ENCODE results near the gene MAP3K10.

MAP3K10 gene

GRCh38 chr19:40245506-40246128, 54.4 kb downstream of the MAP3K10 start:
- TF ChIP-seq POLR2AphosphoS5 (IDR thresholded peaks at IDR 0.05; ENCODE audit: low read depth, low read length), result no peak
- TF ChIP-seq TAF1 (IDR thresholded peaks at IDR 0.05; ENCODE audit: low read depth, low read length), result no peak
- TF ChIP-seq POU2F2 (IDR thresholded peaks at IDR 0.05; ENCODE audit: low read depth, low read length), result no peak
- no peak for TF ChIP-seq SPI1 (IDR thresholded peaks at IDR 0.05; ENCODE audit: low read depth, low read length)
- no peak for TF ChIP-seq POLR2A (IDR thresholded peaks at IDR 0.05; ENCODE audit: low read depth, low read length)
- no peak for TF ChIP-seq PAX5 (IDR thresholded peaks at IDR 0.05; ENCODE audit: insufficient read depth, low read length, severe bottlenecking)
- DNase-seq (ENCODE audit: insufficient read length, low spot score) (no peak), FAIRE-seq (no peak)

GRCh38 chr19:40246292-40247073, 55.3 kb downstream of the MAP3K10 start:
- no peak for FAIRE-seq
- TF ChIP-seq PAX5 (IDR thresholded peaks at IDR 0.05; ENCODE audit: insufficient read depth, low read length, severe bottlenecking), result no peak
- TF ChIP-seq TAF1 (IDR thresholded peaks at IDR 0.05; ENCODE audit: low read depth, low read length), result no peak
- no peak for TF ChIP-seq POLR2A (IDR thresholded peaks at IDR 0.05; ENCODE audit: low read depth, low read length)
- no peak for TF ChIP-seq POU2F2 (IDR thresholded peaks at IDR 0.05; ENCODE audit: low read depth, low read length)
- no peak for TF ChIP-seq POLR2AphosphoS5 (IDR thresholded peaks at IDR 0.05; ENCODE audit: low read depth, low read length)
- no peak for TF ChIP-seq SPI1 (IDR thresholded peaks at IDR 0.05; ENCODE audit: low read depth, low read length)

GRCh38 chr19:40247178-40247577, 56.0 kb downstream of the MAP3K10 start:
- TF ChIP-seq SPI1 (IDR thresholded peaks at IDR 0.05; ENCODE audit: low read depth, low read length) (no peak), PAX5 (IDR thresholded peaks at IDR 0.05; ENCODE audit: insufficient read depth, low read length, severe bottlenecking) (no peak), POLR2AphosphoS5 (IDR thresholded peaks at IDR 0.05; ENCODE audit: low read depth, low read length) (no peak), POLR2A (IDR thresholded peaks at IDR 0.05; ENCODE audit: low read depth, low read length) (no peak), POU2F2 (IDR thresholded peaks at IDR 0.05; ENCODE audit: low read depth, low read length) (no peak), TAF1 (IDR thresholded peaks at IDR 0.05; ENCODE audit: low read depth, low read length) (no peak)
- no peak for DNase-seq (ENCODE audit: insufficient read length, low spot score)
- FAIRE-seq, result no peak

More at GRCh38 chr19:40246292-40247073, 55.3 kb downstream of the MAP3K10 start:
- DNase-seq (ENCODE audit: insufficient read length, low spot score), result no peak

- TF ChIP-seq POU2F2 (IDR thresholded peaks at IDR 0.05; ENCODE audit: low read depth, low read length), result no peak
- no peak for TF ChIP-seq TAF1 (IDR thresholded peaks at IDR 0.05; ENCODE audit: low read depth, low read length)
- no peak for TF ChIP-seq PAX5 (IDR thresholded peaks at IDR 0.05; ENCODE audit: insufficient read depth, low read length, severe bottlenecking)
- TF ChIP-seq POLR2A (IDR thresholded peaks at IDR 0.05; ENCODE audit: low read depth, low read length), result no peak
- TF ChIP-seq POLR2AphosphoS5 (IDR thresholded peaks at IDR 0.05; ENCODE audit: low read depth, low read length), result no peak
- TF ChIP-seq SPI1 (IDR thresholded peaks at IDR 0.05; ENCODE audit: low read depth, low read length), result no peak
- no peak for FAIRE-seq
- DNase-seq (ENCODE audit: insufficient read length, low spot score), result no peak
Measured at GRCh38 chr19:40247735-40248262, 56.6 kb downstream of the MAP3K10 start.

- FAIRE-seq (no peak), DNase-seq (ENCODE audit: insufficient read length, low spot score) (no peak)
- TF ChIP-seq TAF1 (IDR thresholded peaks at IDR 0.05; ENCODE audit: low read depth, low read length) (no peak), POLR2A (IDR thresholded peaks at IDR 0.05; ENCODE audit: low read depth, low read length) (no peak), PAX5 (IDR thresholded peaks at IDR 0.05; ENCODE audit: insufficient read depth, low read length, severe bottlenecking) (no peak), POLR2AphosphoS5 (IDR thresholded peaks at IDR 0.05; ENCODE audit: low read depth, low read length) (no peak), POU2F2 (IDR thresholded peaks at IDR 0.05; ENCODE audit: low read depth, low read length) (no peak), SPI1 (IDR thresholded peaks at IDR 0.05; ENCODE audit: low read depth, low read length) (no peak)
Measured at GRCh38 chr19:40249201-40249600, 58.0 kb downstream of the MAP3K10 start.

GRCh38 chr19:40249781-40250180, 58.6 kb downstream of the MAP3K10 start:
- TF ChIP-seq PAX5 (IDR thresholded peaks at IDR 0.05; ENCODE audit: insufficient read depth, low read length, severe bottlenecking) (no peak), POU2F2 (IDR thresholded peaks at IDR 0.05; ENCODE audit: low read depth, low read length) (no peak), SPI1 (IDR thresholded peaks at IDR 0.05; ENCODE audit: low read depth, low read length) (no peak), TAF1 (IDR thresholded peaks at IDR 0.05; ENCODE audit: low read depth, low read length) (no peak), POLR2AphosphoS5 (IDR thresholded peaks at IDR 0.05; ENCODE audit: low read depth, low read length) (no peak), POLR2A (IDR thresholded peaks at IDR 0.05; ENCODE audit: low read depth, low read length) (no peak)
- DNase-seq (ENCODE audit: insufficient read length, low spot score), result no peak
- no peak for FAIRE-seq

GRCh38 chr19:40251244-40251643, 60.0 kb downstream of the MAP3K10 start:
- FAIRE-seq (no peak), DNase-seq (ENCODE audit: insufficient read length, low spot score) (no peak)
- no peak for TF ChIP-seq TAF1 (IDR thresholded peaks at IDR 0.05; ENCODE audit: low read depth, low read length)
- no peak for TF ChIP-seq POLR2AphosphoS5 (IDR thresholded peaks at IDR 0.05; ENCODE audit: low read depth, low read length)
- TF ChIP-seq POLR2A (IDR thresholded peaks at IDR 0.05; ENCODE audit: low read depth, low read length), result no peak
- no peak for TF ChIP-seq POU2F2 (IDR thresholded peaks at IDR 0.05; ENCODE audit: low read depth, low read length)
- no peak for TF ChIP-seq SPI1 (IDR thresholded peaks at IDR 0.05; ENCODE audit: low read depth, low read length)
- no peak for TF ChIP-seq PAX5 (IDR thresholded peaks at IDR 0.05; ENCODE audit: insufficient read depth, low read length, severe bottlenecking)

GRCh38 chr19:40251991-40252390, 60.8 kb downstream of the MAP3K10 start:
- DNase-seq (ENCODE audit: insufficient read length, low spot score) (no peak), FAIRE-seq (no peak)
- TF ChIP-seq POU2F2 (IDR thresholded peaks at IDR 0.05; ENCODE audit: low read depth, low read length), result no peak
- no peak for TF ChIP-seq TAF1 (IDR thresholded peaks at IDR 0.05; ENCODE audit: low read depth, low read length)
- no peak for TF ChIP-seq PAX5 (IDR thresholded peaks at IDR 0.05; ENCODE audit: insufficient read depth, low read length, severe bottlenecking)
- no peak for TF ChIP-seq POLR2A (IDR thresholded peaks at IDR 0.05; ENCODE audit: low read depth, low read length)
- TF ChIP-seq POLR2AphosphoS5 (IDR thresholded peaks at IDR 0.05; ENCODE audit: low read depth, low read length), result no peak
- no peak for TF ChIP-seq SPI1 (IDR thresholded peaks at IDR 0.05; ENCODE audit: low read depth, low read length)

- no peak for TF ChIP-seq POU2F2 (IDR thresholded peaks at IDR 0.05; ENCODE audit: low read depth, low read length)
- TF ChIP-seq POLR2AphosphoS5 (IDR thresholded peaks at IDR 0.05; ENCODE audit: low read depth, low read length), result no peak
- TF ChIP-seq POLR2A (IDR thresholded peaks at IDR 0.05; ENCODE audit: low read depth, low read length), result no peak
- no peak for TF ChIP-seq SPI1 (IDR thresholded peaks at IDR 0.05; ENCODE audit: low read depth, low read length)
- TF ChIP-seq PAX5 (IDR thresholded peaks at IDR 0.05; ENCODE audit: insufficient read depth, low read length, severe bottlenecking), result no peak
- no peak for TF ChIP-seq TAF1 (IDR thresholded peaks at IDR 0.05; ENCODE audit: low read depth, low read length)
Measured at GRCh38 chr19:40252395-40252794, 61.2 kb downstream of the MAP3K10 start.

More at GRCh38 chr19:40252395-40252794, 61.2 kb downstream of the MAP3K10 start:
- FAIRE-seq (no peak), DNase-seq (ENCODE audit: insufficient read length, low spot score) (no peak)

Data from GM12891 (cell line).